ENCODE results near the gene UNKL.

DNA sequence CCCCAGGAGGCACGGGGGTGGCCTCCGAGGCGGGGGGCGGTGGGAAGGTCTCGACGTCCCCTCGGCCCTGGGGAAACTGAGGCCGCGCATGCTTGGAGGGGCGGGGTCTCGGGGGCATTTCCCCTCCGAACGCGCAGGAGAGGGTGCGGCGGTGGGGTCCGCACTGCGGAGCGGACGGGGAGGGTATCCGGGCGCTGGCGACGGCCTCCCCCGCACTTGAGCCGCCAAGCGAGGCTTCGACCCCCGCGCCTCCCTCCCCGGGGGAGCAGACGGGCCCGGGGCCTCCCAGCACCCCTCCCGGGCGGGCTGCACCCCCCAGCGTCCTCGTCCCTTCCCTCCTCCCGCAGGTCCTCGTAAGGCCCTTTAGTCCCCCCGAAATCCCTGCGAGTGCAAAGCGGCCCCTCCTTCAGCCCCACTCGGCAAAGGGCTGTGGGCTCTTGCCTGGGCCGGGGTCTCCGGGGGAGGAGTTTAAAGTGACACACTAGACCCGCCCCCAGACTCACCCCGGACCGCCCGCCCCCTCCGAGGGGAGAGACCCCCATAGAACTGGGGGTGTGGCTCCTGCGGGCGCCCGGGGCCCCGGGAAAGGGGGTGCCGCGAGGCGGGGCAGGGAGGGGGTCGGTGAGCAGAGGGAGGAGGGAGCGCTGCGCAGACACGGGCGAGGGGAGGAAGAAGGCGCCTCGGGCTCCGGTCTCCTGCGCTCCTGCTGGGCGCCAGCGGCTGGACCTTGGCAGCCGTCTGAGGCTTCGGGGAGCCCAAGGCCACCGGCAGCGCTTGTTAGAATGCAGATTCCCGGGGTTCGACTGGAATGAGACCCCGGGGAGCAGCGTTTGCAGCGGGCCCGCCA is 80.4 kb downstream of the UNKL start:
- no peak for TF ChIP-seq SUZ12 (IDR thresholded peaks at IDR 0.05; ENCODE audit: extremely low read depth, insufficient read depth, insufficient read length)
- no peak for TF ChIP-seq ZNF274 (IDR thresholded peaks at IDR 0.05; ENCODE audit: low read depth, low read length)
